ENCODE measurements around the gene RPRD1B.

DNA sequence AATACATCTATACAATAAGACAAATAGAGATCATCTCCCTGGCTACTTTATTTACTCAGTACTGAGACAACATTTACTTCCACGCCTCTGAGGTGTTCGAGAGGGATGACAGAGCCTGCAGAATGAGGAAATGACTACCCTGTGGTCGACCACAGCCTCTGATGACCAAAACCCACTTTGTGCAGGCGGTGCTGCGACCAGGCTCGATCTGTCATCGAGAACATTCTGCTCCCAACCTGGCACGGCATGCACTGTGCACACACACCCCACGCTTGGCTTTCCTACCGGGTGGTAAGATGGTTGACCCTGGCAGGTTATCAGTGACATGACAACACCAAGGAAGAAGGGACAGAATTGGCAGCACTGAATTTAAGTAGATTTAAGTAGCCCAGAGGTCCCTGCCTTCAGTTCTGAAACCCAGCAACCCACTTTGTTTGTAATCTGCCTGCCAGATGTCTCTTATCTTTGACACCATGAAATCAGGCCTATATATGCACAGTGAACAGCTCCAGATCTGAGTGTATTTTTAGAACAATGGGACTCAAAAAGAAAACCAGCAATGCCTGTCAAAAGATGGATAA is 42.9 kb upstream of the RPRD1B start:
- TF ChIP-seq RCOR1 (IDR thresholded peaks at IDR 0.05; ENCODE audit: insufficient replicate concordance, low read length) (no peak), POLR2A (IDR thresholded peaks at IDR 0.05; ENCODE audit: low read depth, low read length) (no peak)
- TF ChIP-seq, protein P1, sequence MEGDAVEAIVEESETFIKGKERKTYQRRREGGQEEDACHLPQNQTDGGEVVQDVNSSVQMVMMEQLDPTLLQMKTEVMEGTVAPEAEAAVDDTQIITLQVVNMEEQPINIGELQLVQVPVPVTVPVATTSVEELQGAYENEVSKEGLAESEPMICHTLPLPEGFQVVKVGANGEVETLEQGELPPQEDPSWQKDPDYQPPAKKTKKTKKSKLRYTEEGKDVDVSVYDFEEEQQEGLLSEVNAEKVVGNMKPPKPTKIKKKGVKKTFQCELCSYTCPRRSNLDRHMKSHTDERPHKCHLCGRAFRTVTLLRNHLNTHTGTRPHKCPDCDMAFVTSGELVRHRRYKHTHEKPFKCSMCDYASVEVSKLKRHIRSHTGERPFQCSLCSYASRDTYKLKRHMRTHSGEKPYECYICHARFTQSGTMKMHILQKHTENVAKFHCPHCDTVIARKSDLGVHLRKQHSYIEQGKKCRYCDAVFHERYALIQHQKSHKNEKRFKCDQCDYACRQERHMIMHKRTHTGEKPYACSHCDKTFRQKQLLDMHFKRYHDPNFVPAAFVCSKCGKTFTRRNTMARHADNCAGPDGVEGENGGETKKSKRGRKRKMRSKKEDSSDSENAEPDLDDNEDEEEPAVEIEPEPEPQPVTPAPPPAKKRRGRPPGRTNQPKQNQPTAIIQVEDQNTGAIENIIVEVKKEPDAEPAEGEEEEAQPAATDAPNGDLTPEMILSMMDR (conservative IDR thresholded peaks at IDR 0.05; ENCODE audit: low read depth, low read length) = no peak

All from IMR-90 (cell line).